Left lung (tissue), 10 donors: ENCODE measurements around the gene ADORA2A. TPM values are rescaled to one million over a fixed set of nuclear protein-coding genes. Genes with fewer than 3 reads are reported as not detected.
A peak's percentile ranks its signal among the peaks of the same experiment; 100 is the strongest.

Source experiments
- ATAC-seq: fragments of 200-7000 bp; cut with Tn5 transposase; one replicate; pipeline ENCODE4 v1.9.1; 2020; ENCODE audit warnings: moderate library complexity
- DNase-seq, 4 donors: peaks; one replicate each; pipeline ENCODE4 v3.0.0-alpha.2; 2013 to 2020
- H3K27ac ChIP-seq, 2 donors: fragments of 200-600 bp; sonication (generic) in 1 of 2; one replicate each; pipeline versions ENCODE4 v1.5.0 to v1.8.0; 2020 to 2021
- H3K27me3 ChIP-seq, 2 donors: fragments of 200-600 bp; sonication (generic) in 1 of 2; one replicate each; pipeline versions ENCODE4 v1.5.0 to v1.8.0; 2020 to 2021
- H3K36me3 ChIP-seq, 2 donors: fragments of 200-600 bp; sonication (generic) in 1 of 2; one replicate each; pipeline versions ENCODE4 v1.5.0 to v1.8.0; 2020 to 2021
- H3K4me1 ChIP-seq, 2 donors: fragments of 200-600 bp; one replicate each; pipeline ENCODE4 v1.8.0; 2021
- H3K4me3 ChIP-seq, 2 donors: fragments of 200-600 bp; sonication (generic) in 1 of 2; one replicate each; pipeline versions ENCODE4 v1.5.0 to v1.8.0; 2020 to 2021; ENCODE audit warnings: mild to moderate bottlenecking in 1 of 2
- H3K9me3 ChIP-seq, 2 donors: fragments of 200-600 bp; sonication (generic) in 1 of 2; one replicate each; pipeline versions ENCODE4 v1.5.0 to v1.8.0; 2020 to 2021
- intact Hi-C, 2 donors: fragments of 100-400 bp; cut with DNase I; formaldehyde crosslinking; loops; one replicate each; pipeline versions ENCODE4 v1.11.2 to v1.14.2; 2022
- polyA plus RNA-seq, 6 donors: library from polyadenylated mRNA; unstranded; fragments of 120-200 nt; gene quantifications; one replicate each; pipeline ENCODE4 v1.2.1, GENCODE V29; 2013; ENCODE audit not compliant: insufficient read length in 6 of 6
- total RNA-seq, 2 donors: library from RNA; stranded (reverse); fragmentation: NEBNext Ultra II Directional; extraction: Animal tissue kit (Norgen Biotek cat#: 25700); gene quantifications; one replicate each; pipeline ENCODE4 v1.2.1, GENCODE V29; 2021
- TF ChIP-seq, protein P1 (sequence below), 2 donors: fragments of 200-600 bp; sonication (generic) in 1 of 2; IDR thresholded peaks; one replicate each; pipeline versions ENCODE4 v1.5.0 to v1.8.0; 2021; ENCODE audit warnings: antibody characterized with exemption in 2 of 2
- donor health status: DM: no; HTN: yes; CAD: no.
- donor health status: DM: no; HTN: no; CAD: no.

ADORA2A gene
- total and polyA plus RNA-seq, 8 donors, result 11.5 to 31.9 (median 25.9) TPM

GRCh38 chr22:24466716-24467328, 39.4 kb downstream of the ADORA2A start:
- no peaks in the 10 kb centered on the region for H3K9me3 ChIP-seq
- peak in 2 of 4 donors; percentile 59 to 71 for DNase-seq
- no peaks in the 10 kb centered on the region for H3K36me3 ChIP-seq
- ATAC-seq, result peak; percentile 52
- TF ChIP-seq, protein P1, sequence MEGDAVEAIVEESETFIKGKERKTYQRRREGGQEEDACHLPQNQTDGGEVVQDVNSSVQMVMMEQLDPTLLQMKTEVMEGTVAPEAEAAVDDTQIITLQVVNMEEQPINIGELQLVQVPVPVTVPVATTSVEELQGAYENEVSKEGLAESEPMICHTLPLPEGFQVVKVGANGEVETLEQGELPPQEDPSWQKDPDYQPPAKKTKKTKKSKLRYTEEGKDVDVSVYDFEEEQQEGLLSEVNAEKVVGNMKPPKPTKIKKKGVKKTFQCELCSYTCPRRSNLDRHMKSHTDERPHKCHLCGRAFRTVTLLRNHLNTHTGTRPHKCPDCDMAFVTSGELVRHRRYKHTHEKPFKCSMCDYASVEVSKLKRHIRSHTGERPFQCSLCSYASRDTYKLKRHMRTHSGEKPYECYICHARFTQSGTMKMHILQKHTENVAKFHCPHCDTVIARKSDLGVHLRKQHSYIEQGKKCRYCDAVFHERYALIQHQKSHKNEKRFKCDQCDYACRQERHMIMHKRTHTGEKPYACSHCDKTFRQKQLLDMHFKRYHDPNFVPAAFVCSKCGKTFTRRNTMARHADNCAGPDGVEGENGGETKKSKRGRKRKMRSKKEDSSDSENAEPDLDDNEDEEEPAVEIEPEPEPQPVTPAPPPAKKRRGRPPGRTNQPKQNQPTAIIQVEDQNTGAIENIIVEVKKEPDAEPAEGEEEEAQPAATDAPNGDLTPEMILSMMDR (IDR thresholded peaks at IDR 0.05), result no peak
- peaks cover 12 to 31% of the 10 kb centered on the region in 2 donors for H3K4me1 ChIP-seq
- H3K27ac ChIP-seq, result peak overlapping the region; percentile 13 to 21
- H3K4me3 ChIP-seq, result no peak overlapping the region
- intact Hi-C loops, result no loop called here
- no peaks in the 10 kb centered on the region for H3K27me3 ChIP-seq

DNA sequence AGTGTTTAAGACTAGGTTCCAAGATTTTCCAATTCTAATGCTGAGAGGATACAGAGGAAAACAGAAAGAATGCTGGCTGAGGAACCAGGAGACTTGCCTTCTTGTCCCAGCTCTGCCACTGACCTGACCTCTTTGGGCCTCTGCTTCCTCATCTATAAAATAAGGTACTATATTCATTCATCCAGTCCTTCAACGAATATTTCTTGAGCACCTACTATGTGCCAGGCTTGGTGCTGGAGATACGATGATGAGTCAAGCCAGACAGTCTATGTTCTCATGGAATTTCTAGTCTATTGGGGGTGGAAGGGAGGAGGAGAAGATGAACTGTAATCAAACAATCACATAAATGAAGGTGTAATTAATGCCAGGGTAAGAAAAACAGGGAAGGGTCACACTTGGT, 39.9 kb downstream of the ADORA2A start:
- intact Hi-C loops, result no loop called here
- H3K36me3 ChIP-seq, result no peaks in the 10 kb centered on the region
- ATAC-seq, result no peak
- H3K27ac ChIP-seq, result peak overlapping the region in 1 of 2 donors; percentile 21
- TF ChIP-seq, protein P1 (IDR thresholded peaks at IDR 0.05), result no peak
- DNase-seq, result no peak
- H3K27me3 ChIP-seq, result no peaks in the 10 kb centered on the region
- no peaks in the 10 kb centered on the region for H3K9me3 ChIP-seq
- H3K4me1 ChIP-seq, result peaks cover 12 to 31% of the 10 kb centered on the region in 2 donors
- no peak overlapping the region for H3K4me3 ChIP-seq

DNA sequence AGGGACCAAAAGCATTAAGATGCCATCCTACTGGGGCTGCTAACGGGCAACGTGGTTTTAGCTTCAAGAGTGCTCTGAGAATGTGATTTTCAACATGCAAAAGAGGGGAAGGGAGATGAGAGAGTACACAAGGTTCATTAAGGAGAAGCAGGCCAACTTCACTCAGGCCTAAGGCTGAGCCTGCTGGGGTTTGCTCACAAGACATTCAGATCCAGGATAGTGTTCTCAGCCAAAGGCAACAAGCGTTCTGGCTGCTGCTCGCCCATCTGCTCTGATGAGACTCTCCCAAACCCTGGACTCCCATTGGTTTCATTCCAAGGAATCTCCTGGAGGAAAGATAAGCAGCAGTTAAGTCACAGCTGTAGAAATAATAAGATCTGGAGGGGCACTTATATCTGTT, 44.2 kb downstream of the ADORA2A start:
- H3K9me3 ChIP-seq, result no peaks in the 10 kb centered on the region
- H3K27me3 ChIP-seq, result no peaks in the 10 kb centered on the region
- DNase-seq, result peak in 1 of 4 donors; percentile 45
- no peak overlapping the region for H3K27ac ChIP-seq
- TF ChIP-seq, protein P1 (IDR thresholded peaks at IDR 0.05), result no peak
- intact Hi-C loops, result no loop called here
- H3K36me3 ChIP-seq, result no peaks in the 10 kb centered on the region
- H3K4me1 ChIP-seq, result peaks cover 6 to 36% of the 10 kb centered on the region in 2 donors
- no peak overlapping the region for H3K4me3 ChIP-seq
- peak; percentile 51 for ATAC-seq

DNA sequence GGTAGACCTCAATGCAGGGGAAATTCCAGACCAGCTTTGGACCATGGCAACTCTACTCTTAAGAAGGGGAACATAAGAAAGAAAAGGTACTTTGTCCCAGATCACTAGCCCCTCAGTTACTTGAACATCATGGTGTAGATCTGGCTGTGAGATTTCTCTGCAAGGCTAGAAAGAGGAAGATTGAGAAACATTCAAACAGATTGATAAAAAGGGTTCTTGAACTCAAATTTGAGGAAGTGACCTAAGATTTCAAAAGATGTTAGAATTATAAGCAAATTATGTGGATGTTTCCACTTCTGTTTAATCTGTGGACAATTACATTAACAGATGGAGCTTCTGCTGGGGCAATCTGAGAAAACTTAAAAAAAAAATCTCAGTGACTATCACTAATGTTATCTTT, 45.9 kb downstream of the ADORA2A start:
- H3K27ac ChIP-seq, result peak overlapping the region in 1 of 2 donors; percentile 69
- H3K4me3 ChIP-seq, result no peak overlapping the region
- TF ChIP-seq, protein P1 (IDR thresholded peaks at IDR 0.05), result no peak
- no peak for DNase-seq
- no peaks in the 10 kb centered on the region for H3K27me3 ChIP-seq
- H3K36me3 ChIP-seq, result no peaks in the 10 kb centered on the region
- no peak for ATAC-seq
- H3K4me1 ChIP-seq, result peaks cover 0 to 22% of the 10 kb centered on the region in 2 donors
- intact Hi-C loops, result no loop called here
- no peaks in the 10 kb centered on the region for H3K9me3 ChIP-seq

GRCh38 chr22:24474221-24474620, 46.8 kb downstream of the ADORA2A start:
- DNase-seq (no peak), ATAC-seq (peak; percentile 64)
- peaks cover 0 to 22% of the 10 kb centered on the region in 2 donors for H3K4me1 ChIP-seq
- H3K27ac ChIP-seq, result peak overlapping the region in 1 of 2 donors; percentile 69
- no peaks in the 10 kb centered on the region for H3K36me3 ChIP-seq
- intact Hi-C loops, result no loop called here
- TF ChIP-seq, protein P1 (IDR thresholded peaks at IDR 0.05), result no peak
- no peaks in the 10 kb centered on the region for H3K27me3 ChIP-seq
- no peaks in the 10 kb centered on the region for H3K9me3 ChIP-seq
- no peak overlapping the region for H3K4me3 ChIP-seq
